HepG2 (cell line): Measurements from ENCODE around the gene CSTPP1. TPM values are rescaled to one million over a fixed set of nuclear protein-coding genes. Genes with fewer than 3 reads are reported as not detected.

Source experiments
- ATF7 ChIP-seq, 2 experiments: fragments of 450-650 bp in 1 of 2; sonication (generic) in 1 of 2; formaldehyde crosslinking in 1 of 2; IDR thresholded peaks; 2 replicates each; pipeline versions ENCODE4 v1.4.0 to v1.6.1; 2016 to 2020; ENCODE audit warnings: antibody characterized with exemption in 1 of 2, mild to moderate bottlenecking in 1 of 2, missing genetic modification reagents in 1 of 2
- FOXA1 ChIP-seq, 2 experiments: fragments of 450-650 bp in 1 of 2; sonication (generic) in 1 of 2; formaldehyde crosslinking in 1 of 2; IDR thresholded peaks; 2 replicates each; pipeline versions ENCODE4 v1.4.0 to v1.6.1; 2016 to 2020; ENCODE audit warnings: missing genetic modification reagents in 1 of 2
- GPN1 ChIP-seq: sonication (generic); formaldehyde crosslinking; IDR thresholded peaks from 2 replicates; pipeline ENCODE4 v1.5.1; 2020; ENCODE audit warnings: missing genetic modification reagents, borderline replicate concordance
- KMT2A ChIP-seq: sonication (generic); formaldehyde crosslinking; IDR thresholded peaks from 2 replicates; pipeline ENCODE4 v1.4.0; 2020; ENCODE audit warnings: missing genetic modification reagents
- RNF2 ChIP-seq: fragments of 450-650 bp; conservative IDR thresholded peaks from 2 replicates; pipeline ENCODE4 v1.6.1; 2016; ENCODE audit warnings: low read depth
- SOX5 ChIP-seq: IDR thresholded peaks from 2 replicates; pipeline ENCODE4 v1.6.1; 2016; ENCODE audit warnings: borderline replicate concordance
- ZBTB7A ChIP-seq: sonication (generic); formaldehyde crosslinking; IDR thresholded peaks from 2 replicates; pipeline ENCODE4 v1.8.0; 2022; ENCODE audit warnings: mild to moderate bottlenecking, missing genetic modification reagents
- ZBTB7B ChIP-seq: sonication (generic); formaldehyde crosslinking; IDR thresholded peaks from 2 replicates; pipeline ENCODE4 v1.4.0; 2020; ENCODE audit warnings: missing genetic modification reagents
- ZFAT ChIP-seq: sonication (generic); formaldehyde crosslinking; conservative IDR thresholded peaks from 2 replicates; pipeline ENCODE4 v1.8.1; 2023; ENCODE audit warnings: missing genetic modification reagents, inconsistent platforms
- ZFP36L1 ChIP-seq: sonication (generic); formaldehyde crosslinking; IDR thresholded peaks from 2 replicates; pipeline ENCODE4 v1.8.0; 2022; ENCODE audit warnings: mild to moderate bottlenecking, missing genetic modification reagents, moderate library complexity
- ZFY ChIP-seq: sonication (generic); formaldehyde crosslinking; IDR thresholded peaks from 2 replicates; pipeline ENCODE4 v1.4.0; 2020; ENCODE audit warnings: missing genetic modification reagents
- ZNF660 ChIP-seq: sonication (generic); formaldehyde crosslinking; IDR thresholded peaks from 2 replicates; pipeline ENCODE4 v1.5.1; 2020; ENCODE audit warnings: mild to moderate bottlenecking, low read depth, missing genetic modification reagents, borderline replicate concordance
- ZNF792 ChIP-seq: IDR thresholded peaks from 2 replicates; pipeline ENCODE4 v1.6.1; 2016
- polyA plus RNA-seq, 8 experiments: library from polyadenylated mRNA; depleted of rRNA in 3 of 8; stranded (reverse) in 7 of 8; unstranded in 1 of 8; fragments of >200 nt; fragmentation: Illumina TruSeq in 4 of 8; extraction: Trizol in 4 of 8; gene quantifications; 2 replicates each; pipeline versions ENCODE4 v1.2.1 to v1.2.3, GENCODE V29; 2011 to 2016; ENCODE audit warnings: low read depth in 4 of 8, missing spikeins in 1 of 8, mixed read lengths in 1 of 8; ENCODE audit not compliant: insufficient read depth in 1 of 8
- total RNA-seq, 5 experiments: library from RNA; depleted of rRNA; stranded (reverse); fragments of >200 nt; fragmentation: Illumina TruSeq; extraction: Trizol; gene quantifications; 2 replicates each; pipeline ENCODE4 v1.2.3, GENCODE V29; 2016; ENCODE audit warnings: low read depth in 1 of 5
- TF ChIP-seq, protein P1 (sequence below): IDR thresholded peaks from 2 replicates; pipeline ENCODE4 v1.4.0; 2020; ENCODE audit warnings: mild to moderate bottlenecking, missing genetic modification reagents
- TF ChIP-seq, protein P2 (sequence below): sonication (generic); formaldehyde crosslinking; IDR thresholded peaks from 2 replicates; pipeline ENCODE4 v1.5.1; 2020; ENCODE audit warnings: mild to moderate bottlenecking, missing genetic modification reagents
- TF ChIP-seq, protein P3 (sequence below): IDR thresholded peaks from 2 replicates; pipeline ENCODE4 v1.6.1; 2016; ENCODE audit warnings: missing compliant biosample characterization, missing genetic modification reagents, borderline replicate concordance
- TF ChIP-seq, protein P4 (sequence below): sonication (generic); formaldehyde crosslinking; IDR thresholded peaks from 2 replicates; pipeline ENCODE4 v1.4.0; 2020; ENCODE audit warnings: mild to moderate bottlenecking, missing genetic modification reagents
- TF ChIP-seq, protein P5 (sequence below): IDR thresholded peaks from 2 replicates; pipeline ENCODE4 v1.6.1; 2012; ENCODE audit warnings: inconsistent platforms
- TF ChIP-seq, protein P6 (sequence below): IDR thresholded peaks from 2 replicates; pipeline ENCODE4 v1.6.1; 2016; ENCODE audit warnings: mild to moderate bottlenecking

Gene CSTPP1
- total and polyA plus RNA-seq, 2 of the 13 experiments (the other 11 are each of a cell fraction or from before 2014, with no cell fraction given), result 12.3 to 14.6 TPM

DNA sequence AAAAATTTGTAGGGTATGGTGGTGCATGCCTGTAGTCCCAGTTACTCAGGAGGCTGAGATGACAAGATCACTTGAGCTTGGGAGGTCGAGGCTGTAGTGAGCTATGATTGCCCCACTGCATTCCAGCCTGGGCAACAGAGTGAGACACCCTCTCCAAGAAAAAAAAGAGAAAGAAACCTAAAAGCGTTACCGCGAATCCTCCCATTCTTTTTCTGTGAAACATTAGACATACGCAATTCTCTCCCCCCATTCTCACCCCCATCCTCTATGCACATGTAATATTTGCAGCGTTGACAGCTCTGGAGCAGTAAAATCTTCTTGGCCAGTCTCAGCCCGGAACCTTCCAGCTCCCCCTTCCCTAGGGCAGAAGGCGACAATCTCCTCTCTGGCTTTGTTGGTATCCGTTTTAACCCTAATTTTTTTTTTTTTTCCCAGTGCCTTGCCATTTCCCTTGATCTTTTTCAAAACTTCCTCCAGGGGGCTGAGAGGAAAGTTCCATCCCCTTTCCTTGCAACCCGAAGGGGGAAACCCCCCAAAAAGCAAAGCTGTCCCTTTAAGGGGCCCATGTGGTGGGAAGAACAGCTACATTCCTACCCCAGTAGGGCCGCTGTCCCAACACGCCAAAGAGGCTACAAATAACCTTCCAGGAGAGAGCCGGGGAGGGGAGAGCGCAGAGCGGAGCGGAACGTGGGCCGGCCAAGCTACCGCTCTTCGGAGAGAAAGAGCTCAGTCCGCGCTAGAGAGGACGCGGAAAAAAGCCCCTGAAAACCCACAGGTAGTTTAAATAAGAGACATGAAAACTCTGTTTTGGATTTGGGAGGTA is 20.1 kb upstream of the CSTPP1 start (continued):
- no peak for TF ChIP-seq ZFP36L1
- TF ChIP-seq, protein P1, sequence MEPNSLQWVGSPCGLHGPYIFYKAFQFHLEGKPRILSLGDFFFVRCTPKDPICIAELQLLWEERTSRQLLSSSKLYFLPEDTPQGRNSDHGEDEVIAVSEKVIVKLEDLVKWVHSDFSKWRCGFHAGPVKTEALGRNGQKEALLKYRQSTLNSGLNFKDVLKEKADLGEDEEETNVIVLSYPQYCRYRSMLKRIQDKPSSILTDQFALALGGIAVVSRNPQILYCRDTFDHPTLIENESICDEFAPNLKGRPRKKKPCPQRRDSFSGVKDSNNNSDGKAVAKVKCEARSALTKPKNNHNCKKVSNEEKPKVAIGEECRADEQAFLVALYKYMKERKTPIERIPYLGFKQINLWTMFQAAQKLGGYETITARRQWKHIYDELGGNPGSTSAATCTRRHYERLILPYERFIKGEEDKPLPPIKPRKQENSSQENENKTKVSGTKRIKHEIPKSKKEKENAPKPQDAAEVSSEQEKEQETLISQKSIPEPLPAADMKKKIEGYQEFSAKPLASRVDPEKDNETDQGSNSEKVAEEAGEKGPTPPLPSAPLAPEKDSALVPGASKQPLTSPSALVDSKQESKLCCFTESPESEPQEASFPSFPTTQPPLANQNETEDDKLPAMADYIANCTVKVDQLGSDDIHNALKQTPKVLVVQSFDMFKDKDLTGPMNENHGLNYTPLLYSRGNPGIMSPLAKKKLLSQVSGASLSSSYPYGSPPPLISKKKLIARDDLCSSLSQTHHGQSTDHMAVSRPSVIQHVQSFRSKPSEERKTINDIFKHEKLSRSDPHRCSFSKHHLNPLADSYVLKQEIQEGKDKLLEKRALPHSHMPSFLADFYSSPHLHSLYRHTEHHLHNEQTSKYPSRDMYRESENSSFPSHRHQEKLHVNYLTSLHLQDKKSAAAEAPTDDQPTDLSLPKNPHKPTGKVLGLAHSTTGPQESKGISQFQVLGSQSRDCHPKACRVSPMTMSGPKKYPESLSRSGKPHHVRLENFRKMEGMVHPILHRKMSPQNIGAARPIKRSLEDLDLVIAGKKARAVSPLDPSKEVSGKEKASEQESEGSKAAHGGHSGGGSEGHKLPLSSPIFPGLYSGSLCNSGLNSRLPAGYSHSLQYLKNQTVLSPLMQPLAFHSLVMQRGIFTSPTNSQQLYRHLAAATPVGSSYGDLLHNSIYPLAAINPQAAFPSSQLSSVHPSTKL (CRISPR knock-in tag), result no peak
- TF ChIP-seq ZNF792 (CRISPR knock-in tag), result 0 out of 2 replicates have a peak, but pooled peaks have one; percentile 15
- TF ChIP-seq, protein P2, sequence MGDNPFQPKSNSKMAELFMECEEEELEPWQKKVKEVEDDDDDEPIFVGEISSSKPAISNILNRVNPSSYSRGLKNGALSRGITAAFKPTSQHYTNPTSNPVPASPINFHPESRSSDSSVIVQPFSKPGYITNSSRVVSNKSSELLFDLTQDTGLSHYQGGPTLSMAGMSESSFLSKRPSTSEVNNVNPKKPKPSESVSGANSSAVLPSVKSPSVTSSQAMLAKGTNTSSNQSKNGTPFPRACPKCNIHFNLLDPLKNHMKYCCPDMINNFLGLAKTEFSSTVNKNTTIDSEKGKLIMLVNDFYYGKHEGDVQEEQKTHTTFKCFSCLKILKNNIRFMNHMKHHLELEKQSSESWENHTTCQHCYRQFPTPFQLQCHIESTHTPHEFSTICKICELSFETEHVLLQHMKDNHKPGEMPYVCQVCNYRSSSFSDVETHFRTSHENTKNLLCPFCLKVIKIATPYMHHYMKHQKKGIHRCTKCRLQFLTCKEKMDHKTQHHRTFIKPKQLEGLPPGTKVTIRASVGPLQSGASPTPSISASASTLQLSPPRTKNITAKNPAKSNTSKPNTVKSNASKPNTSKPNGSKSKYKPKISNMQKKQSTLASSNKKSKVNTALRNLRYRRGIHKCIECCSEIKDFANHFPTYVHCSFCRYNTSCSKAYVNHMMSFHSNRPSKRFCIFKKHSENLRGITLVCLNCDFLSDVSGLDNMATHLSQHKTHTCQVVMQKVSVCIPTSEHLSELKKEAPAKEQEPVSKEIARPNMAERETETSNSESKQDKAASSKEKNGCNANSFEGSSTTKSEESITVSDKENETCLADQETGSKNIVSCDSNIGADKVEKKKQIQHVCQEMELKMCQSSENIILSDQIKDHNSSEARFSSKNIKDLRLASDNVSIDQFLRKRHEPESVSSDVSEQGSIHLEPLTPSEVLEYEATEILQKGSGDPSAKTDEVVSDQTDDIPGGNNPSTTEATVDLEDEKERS, result peak; percentile 40; the same call in 1 of the 2 replicates
- TF ChIP-seq, protein P3, sequence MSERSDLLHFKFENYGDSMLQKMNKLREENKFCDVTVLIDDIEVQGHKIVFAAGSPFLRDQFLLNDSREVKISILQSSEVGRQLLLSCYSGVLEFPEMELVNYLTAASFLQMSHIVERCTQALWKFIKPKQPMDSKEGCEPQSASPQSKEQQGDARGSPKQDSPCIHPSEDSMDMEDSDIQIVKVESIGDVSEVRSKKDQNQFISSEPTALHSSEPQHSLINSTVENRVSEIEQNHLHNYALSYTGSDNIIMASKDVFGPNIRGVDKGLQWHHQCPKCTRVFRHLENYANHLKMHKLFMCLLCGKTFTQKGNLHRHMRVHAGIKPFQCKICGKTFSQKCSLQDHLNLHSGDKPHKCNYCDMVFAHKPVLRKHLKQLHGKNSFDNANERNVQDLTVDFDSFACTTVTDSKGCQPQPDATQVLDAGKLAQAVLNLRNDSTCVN (CRISPR knock-in tag), result 0 out of 2 replicates have a peak, but pooled peaks have one; percentile 7
- no peak for TF ChIP-seq KMT2A (CRISPR knock-in tag)
- TF ChIP-seq, protein P4, sequence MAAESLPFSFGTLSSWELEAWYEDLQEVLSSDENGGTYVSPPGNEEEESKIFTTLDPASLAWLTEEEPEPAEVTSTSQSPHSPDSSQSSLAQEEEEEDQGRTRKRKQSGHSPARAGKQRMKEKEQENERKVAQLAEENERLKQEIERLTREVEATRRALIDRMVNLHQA (CRISPR knock-in tag), result no peak
- no peak for TF ChIP-seq ZNF660 (CRISPR knock-in tag)
- no peak for TF ChIP-seq GPN1 (CRISPR knock-in tag)
- TF ChIP-seq ZFAT (CRISPR knock-in tag), result no peak
- TF ChIP-seq ATF7 (IDR thresholded peaks at IDR 0.05), result no peak
- no peak for TF ChIP-seq ATF7 (CRISPR knock-in tag; IDR thresholded peaks at IDR 0.05)
- TF ChIP-seq, protein P5, sequence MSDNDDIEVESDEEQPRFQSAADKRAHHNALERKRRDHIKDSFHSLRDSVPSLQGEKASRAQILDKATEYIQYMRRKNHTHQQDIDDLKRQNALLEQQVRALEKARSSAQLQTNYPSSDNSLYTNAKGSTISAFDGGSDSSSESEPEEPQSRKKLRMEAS, result peak; percentile 42; the same call in 1 of the 2 replicates
- TF ChIP-seq SOX5 (CRISPR knock-in tag), result no peak
- TF ChIP-seq, protein P6, sequence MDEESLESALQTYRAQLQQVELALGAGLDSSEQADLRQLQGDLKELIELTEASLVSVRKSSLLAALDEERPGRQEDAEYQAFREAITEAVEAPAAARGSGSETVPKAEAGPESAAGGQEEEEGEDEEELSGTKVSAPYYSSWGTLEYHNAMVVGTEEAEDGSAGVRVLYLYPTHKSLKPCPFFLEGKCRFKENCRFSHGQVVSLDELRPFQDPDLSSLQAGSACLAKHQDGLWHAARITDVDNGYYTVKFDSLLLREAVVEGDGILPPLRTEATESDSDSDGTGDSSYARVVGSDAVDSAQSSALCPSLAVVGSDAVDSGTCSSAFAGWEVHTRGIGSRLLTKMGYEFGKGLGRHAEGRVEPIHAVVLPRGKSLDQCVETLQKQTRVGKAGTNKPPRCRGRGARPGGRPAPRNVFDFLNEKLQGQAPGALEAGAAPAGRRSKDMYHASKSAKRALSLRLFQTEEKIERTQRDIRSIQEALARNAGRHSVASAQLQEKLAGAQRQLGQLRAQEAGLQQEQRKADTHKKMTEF, result no peak
- TF ChIP-seq ZBTB7B (CRISPR knock-in tag), result 0 out of 2 replicates have a peak, but pooled peaks have one; percentile 50
- peak; percentile 30 for TF ChIP-seq ZFY (CRISPR knock-in tag)
- 0 out of 2 replicates have a peak, but pooled peaks have one; percentile 50 for TF ChIP-seq ZBTB7A (CRISPR knock-in tag)
- no peak for TF ChIP-seq RNF2
- TF ChIP-seq FOXA1 (IDR thresholded peaks at IDR 0.05), result no peak
- TF ChIP-seq FOXA1 (CRISPR knock-in tag; IDR thresholded peaks at IDR 0.05), result no peak
